HUES6 (cell line): ENCODE results near the gene MCTP2.
"Not testable (repeated sequence)": the region's sequence is repeated elsewhere in the genome, so short reads cannot be mapped to it uniquely, and the experiment has no call there.

Source experiments
- H3K27ac ChIP-seq: 2 replicates; pipeline ENCODE4 v1.7.0; 2013; ENCODE audit warnings: low read depth, mild to moderate bottlenecking, low read length, inconsistent platforms
- H3K27me3 ChIP-seq: 2 replicates; pipeline ENCODE4 v1.6.1; 2013; ENCODE audit warnings: low read length; ENCODE audit not compliant: control insufficient read depth, insufficient read depth
- H3K36me3 ChIP-seq: 2 replicates; pipeline ENCODE4 v1.6.1; 2013; ENCODE audit warnings: low read length; ENCODE audit not compliant: control insufficient read depth, insufficient read depth
- H3K4me1 ChIP-seq: 2 replicates; pipeline ENCODE4 v1.6.1; 2013; ENCODE audit warnings: low read length; ENCODE audit not compliant: control insufficient read depth, insufficient read depth
- H3K4me3 ChIP-seq: 2 replicates; pipeline ENCODE4 v1.5.1; 2013; ENCODE audit warnings: low read depth, low read length
- H3K9ac ChIP-seq: one replicate; pipeline ENCODE4 v1.6.1; 2013; ENCODE audit warnings: mild to moderate bottlenecking, low read length
- H3K9me3 ChIP-seq: 2 replicates; pipeline ENCODE4 v1.6.1; 2013; ENCODE audit warnings: low read depth, low read length; ENCODE audit not compliant: control insufficient read depth, insufficient read depth

Gene MCTP2

GRCh38 chr15:94252223-94252766, 20.9 kb downstream of the MCTP2 start:
- no peaks in the 10 kb centered on the region for H3K36me3 ChIP-seq
- no peaks in the 10 kb centered on the region for H3K9me3 ChIP-seq
- H3K27ac ChIP-seq = no peak overlapping the region
- H3K27me3 ChIP-seq = no peaks in the 10 kb centered on the region
- no peak overlapping the region for H3K9ac ChIP-seq
- H3K4me1 ChIP-seq = no peaks in the 10 kb centered on the region
- no peak overlapping the region for H3K4me3 ChIP-seq

GRCh38 chr15:94252906-94253491, 21.6 kb downstream of the MCTP2 start:
- Histone ChIP-seq H3K4me1 (no peaks in the 10 kb centered on the region), H3K36me3 (no peaks in the 10 kb centered on the region), H3K9me3 (no peaks in the 10 kb centered on the region), H3K27ac (no peak overlapping the region), H3K9ac (no peak overlapping the region), H3K27me3 (no peaks in the 10 kb centered on the region), H3K4me3 (no peak overlapping the region)

GRCh38 chr15:94253742-94254141, 22.4 kb downstream of the MCTP2 start:
- Histone ChIP-seq H3K4me1 (no peaks in the 10 kb centered on the region), H3K9me3 (no peaks in the 10 kb centered on the region), H3K27me3 (no peaks in the 10 kb centered on the region), H3K36me3 (no peaks in the 10 kb centered on the region), H3K9ac (no peak overlapping the region), H3K4me3 (no peak overlapping the region), H3K27ac (no peak overlapping the region)

- H3K4me1 ChIP-seq = no peaks in the 10 kb centered on the region
- H3K9ac ChIP-seq = no peak overlapping the region
- H3K27me3 ChIP-seq = no peaks in the 10 kb centered on the region
- no peaks in the 10 kb centered on the region for H3K36me3 ChIP-seq
- no peak overlapping the region for H3K4me3 ChIP-seq
- no peaks in the 10 kb centered on the region for H3K9me3 ChIP-seq
- H3K27ac ChIP-seq = no peak overlapping the region
Measured at GRCh38 chr15:94255540-94255939, 24.2 kb downstream of the MCTP2 start.

- Histone ChIP-seq H3K4me1 (no peaks in the 10 kb centered on the region), H3K27ac (no peak overlapping the region), H3K27me3 (no peaks in the 10 kb centered on the region), H3K36me3 (no peaks in the 10 kb centered on the region), H3K9ac (no peak overlapping the region), H3K9me3 (no peaks in the 10 kb centered on the region), H3K4me3 (no peak overlapping the region)
Measured at GRCh38 chr15:94256511-94256910, 25.1 kb downstream of the MCTP2 start.

GRCh38 chr15:94257776-94258175, 26.4 kb downstream of the MCTP2 start:
- not testable (repeated sequence) for H3K9me3 ChIP-seq, H3K27me3 ChIP-seq, H3K27ac ChIP-seq, H3K4me3 ChIP-seq, H3K9ac ChIP-seq, H3K36me3 ChIP-seq, H3K4me1 ChIP-seq

GRCh38 chr15:94258246-94258645, 26.9 kb downstream of the MCTP2 start:
- H3K9ac ChIP-seq = no peak overlapping the region
- H3K4me1 ChIP-seq = no peaks in the 10 kb centered on the region
- H3K9me3 ChIP-seq = no peaks in the 10 kb centered on the region
- H3K27ac ChIP-seq = no peak overlapping the region
- H3K27me3 ChIP-seq = no peaks in the 10 kb centered on the region
- no peak overlapping the region for H3K4me3 ChIP-seq
- no peaks in the 10 kb centered on the region for H3K36me3 ChIP-seq

- H3K9ac ChIP-seq = no peak overlapping the region
- H3K4me1 ChIP-seq = no peaks in the 10 kb centered on the region
- no peak overlapping the region for H3K27ac ChIP-seq
- H3K27me3 ChIP-seq = no peaks in the 10 kb centered on the region
- no peaks in the 10 kb centered on the region for H3K9me3 ChIP-seq
- H3K36me3 ChIP-seq = no peaks in the 10 kb centered on the region
- H3K4me3 ChIP-seq = no peak overlapping the region
Measured at GRCh38 chr15:94259121-94259751, 27.9 kb downstream of the MCTP2 start.

- no peak overlapping the region for H3K9ac ChIP-seq
- no peaks in the 10 kb centered on the region for H3K4me1 ChIP-seq
- H3K27me3 ChIP-seq = no peaks in the 10 kb centered on the region
- H3K4me3 ChIP-seq = no peak overlapping the region
- H3K36me3 ChIP-seq = no peaks in the 10 kb centered on the region
- no peaks in the 10 kb centered on the region for H3K9me3 ChIP-seq
- H3K27ac ChIP-seq = no peak overlapping the region
Measured at GRCh38 chr15:94259863-94260262, 28.5 kb downstream of the MCTP2 start.

GRCh38 chr15:94262201-94262600, 30.8 kb downstream of the MCTP2 start:
- no peaks in the 10 kb centered on the region for H3K36me3 ChIP-seq
- no peaks in the 10 kb centered on the region for H3K4me1 ChIP-seq
- H3K9ac ChIP-seq = no peak overlapping the region
- H3K27ac ChIP-seq = no peak overlapping the region
- no peaks in the 10 kb centered on the region for H3K9me3 ChIP-seq
- no peak overlapping the region for H3K4me3 ChIP-seq
- no peaks in the 10 kb centered on the region for H3K27me3 ChIP-seq

- no peak overlapping the region for H3K27ac ChIP-seq
- no peaks in the 10 kb centered on the region for H3K4me1 ChIP-seq
- no peak overlapping the region for H3K9ac ChIP-seq
- no peaks in the 10 kb centered on the region for H3K27me3 ChIP-seq
- H3K4me3 ChIP-seq = no peak overlapping the region
- H3K36me3 ChIP-seq = no peaks in the 10 kb centered on the region
- H3K9me3 ChIP-seq = no peaks in the 10 kb centered on the region
Measured at GRCh38 chr15:94263341-94264273, 32.2 kb downstream of the MCTP2 start.
